A549 treated with Mapracorat at 1 μM for 4 hours (cell line): ENCODE data around the gene GPHA2. TPM values are rescaled to one million over a fixed set of nuclear protein-coding genes. Genes with fewer than 3 reads are reported as not detected.

Experiments
- total RNA-seq: library from RNA; stranded (reverse); fragments of 200-300 nt; extraction: Qiagen RNA extraction; gene quantifications from 5 replicates; pipeline ENCODE4 v1.2.3, GENCODE V29; 2022

Gene GPHA2
- not detected in 5 replicates for total RNA-seq

GRCh38 chr11:64935359-64936081 lies at the start of gene GPHA2:
Gene GPHA2, minus strand, starts transcription at chr11:64935893. Its CDS starts 433 bp downstream, at chr11:64935460.

GRCh38 chr11:64971421-64972233 lies 35.9 kb upstream of the GPHA2 start, which contains the start of gene MAJIN:
Gene MAJIN, minus strand, starts transcription at chr11:64972108. Its CDS starts 12,703 bp downstream, at chr11:64959405.

GRCh38 chr11:64923944-64924909 lies 11.5 kb downstream of the GPHA2 start, which contains the start of gene PPP2R5B:
Gene PPP2R5B, plus strand, starts transcription at chr11:64924689. Its CDS starts 1,046 bp downstream, at chr11:64925735.

GRCh38 chr11:64916775-64917662 lies 18.7 kb downstream of the GPHA2 start, which contains the start of gene ATG2A:
Gene ATG2A, minus strand, starts transcription at chr11:64917209. Its CDS starts 74 bp downstream, at chr11:64917135.

Other genes starting within 250 kb of the GPHA2 start
- 0.16 to 0.62 TPM (median 0.35 TPM) in 5 replicates for gene NRXN2, start 212.7 kb downstream of the GPHA2 start, total RNA-seq
- gene RASGRP2, start 191.8 kb downstream of the GPHA2 start, total RNA-seq = 1.2 to 1.9 TPM (median 1.4 TPM) in 5 replicates
- 0.13 to 0.63 TPM (median 0.32 TPM) in 5 replicates for gene PYGM, start 175.9 kb downstream of the GPHA2 start, total RNA-seq
- 151 to 207 TPM (median 159 TPM) in 5 replicates for gene SF1, start 157.4 kb downstream of the GPHA2 start, total RNA-seq
- 5.8 to 9.0 TPM (median 8.5 TPM) in 5 replicates for gene MAP4K2, start 132.7 kb downstream of the GPHA2 start, total RNA-seq
- gene MEN1, start 125.3 kb downstream of the GPHA2 start, total RNA-seq = 26.2 to 40.7 TPM (median 38.5 TPM) in 5 replicates
- gene CDC42BPG, start 91.2 kb downstream of the GPHA2 start, total RNA-seq = 0.93 to 2.0 TPM (median 1.5 TPM) in 5 replicates
- gene EHD1, start 57.3 kb downstream of the GPHA2 start, total RNA-seq = 94.9 to 123 TPM (median 115 TPM) in 5 replicates
- 11.8 to 22.6 TPM (median 21.0 TPM) in 5 replicates for gene ATG2A, start 18.7 kb downstream of the GPHA2 start, total RNA-seq
- 3.2 to 5.4 TPM (median 4.7 TPM) in 5 replicates for gene PPP2R5B, start 11.2 kb downstream of the GPHA2 start, total RNA-seq
- gene MAJIN, start 36.2 kb upstream of the GPHA2 start, total RNA-seq = not detected in 5 replicates
- gene BATF2, start 61.1 kb upstream of the GPHA2 start, total RNA-seq = 0.71 to 1.1 TPM (median 0.85 TPM) in 5 replicates
- 175 to 188 TPM (median 183 TPM) in 5 replicates for gene ARL2, start 78.3 kb upstream of the GPHA2 start, total RNA-seq
- gene SNX15, start 91.5 kb upstream of the GPHA2 start, total RNA-seq = 19.9 to 24.2 TPM (median 23.1 TPM) in 5 replicates
- 34.7 to 55.9 TPM (median 53.9 TPM) in 5 replicates for gene SAC3D1, start 105.3 kb upstream of the GPHA2 start, total RNA-seq
- gene NAALADL1, start 122.7 kb upstream of the GPHA2 start, total RNA-seq = not detected in 5 replicates
- 57.4 to 76.9 TPM (median 71.1 TPM) in 5 replicates for gene CDCA5, start 148.1 kb upstream of the GPHA2 start, total RNA-seq
- 31.8 to 34.2 TPM (median 32.7 TPM) in 5 replicates for gene ZFPL1, start 148.3 kb upstream of the GPHA2 start, total RNA-seq
- 50.7 to 52.5 TPM (median 51.8 TPM) in 5 replicates for gene VPS51, start 160.3 kb upstream of the GPHA2 start, total RNA-seq
- gene TM7SF2, start 176.0 kb upstream of the GPHA2 start, total RNA-seq = 4.9 to 8.6 TPM (median 5.3 TPM) in 5 replicates
- 13.6 to 22.7 TPM (median 21.9 TPM) in 5 replicates for gene ZNHIT2, start 181.8 kb upstream of the GPHA2 start, total RNA-seq
- gene FAU, start 186.2 kb upstream of the GPHA2 start, total RNA-seq = 820 to 1,063 TPM (median 1,025 TPM) in 5 replicates
- gene MRPL49, start 186.4 kb upstream of the GPHA2 start, total RNA-seq = 68.5 to 73.4 TPM (median 70.9 TPM) in 5 replicates
- 27.8 to 40.9 TPM (median 37.6 TPM) in 5 replicates for gene SYVN1, start 198.6 kb upstream of the GPHA2 start, total RNA-seq
- not detected in 5 replicates for gene SPDYC, start 234.3 kb upstream of the GPHA2 start, total RNA-seq
- 90.3 to 122 TPM (median 113 TPM) in 5 replicates for gene CAPN1, start 246.0 kb upstream of the GPHA2 start, total RNA-seq